Nephron (organoid): ENCODE data around the gene MPP7.
A peak's percentile ranks its signal among the peaks of the same experiment; 100 is the strongest.

Source experiments
- H3K27ac Mint-ChIP-seq, 3 experiments: 2 replicates each; pipeline ENCODE4 v1.8.0; 2020; ENCODE audit warnings: mixed read lengths in 3 of 3, mild to moderate bottlenecking in 2 of 3, moderate library complexity in 1 of 3
- H3K27me3 Mint-ChIP-seq: 2 replicates; pipeline ENCODE4 v1.8.0; 2021; ENCODE audit warnings: low read depth, mild to moderate bottlenecking, moderate library complexity, mixed read lengths
- H3K36me3 Mint-ChIP-seq: 2 replicates; pipeline ENCODE4 v1.8.0; 2020; ENCODE audit warnings: low read depth, mixed read lengths
- H3K4me1 Mint-ChIP-seq: 2 replicates; pipeline ENCODE4 v1.8.0; 2020; ENCODE audit warnings: mixed read lengths
- H3K4me3 Mint-ChIP-seq, 3 experiments: 2 replicates each; pipeline ENCODE4 v1.8.0; 2020; ENCODE audit warnings: mild to moderate bottlenecking in 3 of 3, mixed read lengths in 3 of 3, moderate library complexity in 2 of 3
- H3K9me3 Mint-ChIP-seq: 2 replicates; pipeline ENCODE4 v1.8.0; 2020; ENCODE audit warnings: mixed read lengths
- TF ChIP-seq, protein P1 (sequence below), 3 experiments: fragments of 200-600 bp; sonication (generic); IDR thresholded peaks; one replicate each; pipeline ENCODE4 v1.5.0; 2021; ENCODE audit warnings: antibody characterized with exemption in 3 of 3; ENCODE audit not compliant: unreplicated experiment in 3 of 3

Gene MPP7

DNA sequence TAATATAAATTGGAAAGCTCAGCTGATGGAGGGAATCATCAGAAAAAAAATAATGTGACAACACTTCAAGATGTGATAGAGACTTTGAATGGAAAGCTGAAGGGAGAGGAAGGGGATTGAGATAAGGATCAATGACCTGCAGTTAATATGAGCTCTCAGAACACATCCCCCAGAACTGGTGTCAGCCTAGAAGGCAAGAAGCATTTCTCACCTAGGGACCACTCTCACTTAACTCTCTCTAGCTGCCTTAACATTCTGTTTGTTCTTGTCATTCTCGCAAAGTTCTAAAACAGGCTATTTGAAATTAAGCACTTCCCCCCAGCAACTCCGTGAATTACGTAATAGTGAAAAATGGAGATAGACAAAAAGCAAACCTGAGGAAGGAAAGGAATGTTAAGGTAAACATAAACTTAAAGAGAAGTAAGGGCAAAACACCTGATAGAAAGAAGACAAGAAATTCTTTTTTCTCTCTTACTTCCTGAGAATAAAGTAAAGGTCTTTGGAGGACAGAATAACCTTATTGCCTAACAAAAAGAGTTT lies 1.2 kb upstream of the MPP7 start:
- Mint-ChIP-seq H3K9me3 (no peaks in the 10 kb centered on the region), H3K27me3 (peaks cover 68% of the 10 kb centered on the region), H3K4me1 (no peaks in the 10 kb centered on the region), H3K4me3 (peak overlapping the region; percentile 88 to 94 (median 91)), H3K36me3 (no peaks in the 10 kb centered on the region), H3K27ac (no peak overlapping the region)
- TF ChIP-seq, protein P1, sequence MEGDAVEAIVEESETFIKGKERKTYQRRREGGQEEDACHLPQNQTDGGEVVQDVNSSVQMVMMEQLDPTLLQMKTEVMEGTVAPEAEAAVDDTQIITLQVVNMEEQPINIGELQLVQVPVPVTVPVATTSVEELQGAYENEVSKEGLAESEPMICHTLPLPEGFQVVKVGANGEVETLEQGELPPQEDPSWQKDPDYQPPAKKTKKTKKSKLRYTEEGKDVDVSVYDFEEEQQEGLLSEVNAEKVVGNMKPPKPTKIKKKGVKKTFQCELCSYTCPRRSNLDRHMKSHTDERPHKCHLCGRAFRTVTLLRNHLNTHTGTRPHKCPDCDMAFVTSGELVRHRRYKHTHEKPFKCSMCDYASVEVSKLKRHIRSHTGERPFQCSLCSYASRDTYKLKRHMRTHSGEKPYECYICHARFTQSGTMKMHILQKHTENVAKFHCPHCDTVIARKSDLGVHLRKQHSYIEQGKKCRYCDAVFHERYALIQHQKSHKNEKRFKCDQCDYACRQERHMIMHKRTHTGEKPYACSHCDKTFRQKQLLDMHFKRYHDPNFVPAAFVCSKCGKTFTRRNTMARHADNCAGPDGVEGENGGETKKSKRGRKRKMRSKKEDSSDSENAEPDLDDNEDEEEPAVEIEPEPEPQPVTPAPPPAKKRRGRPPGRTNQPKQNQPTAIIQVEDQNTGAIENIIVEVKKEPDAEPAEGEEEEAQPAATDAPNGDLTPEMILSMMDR (IDR thresholded peaks at IDR 0.05; ENCODE audit: unreplicated experiment in 3 of 3), result no peak

DNA sequence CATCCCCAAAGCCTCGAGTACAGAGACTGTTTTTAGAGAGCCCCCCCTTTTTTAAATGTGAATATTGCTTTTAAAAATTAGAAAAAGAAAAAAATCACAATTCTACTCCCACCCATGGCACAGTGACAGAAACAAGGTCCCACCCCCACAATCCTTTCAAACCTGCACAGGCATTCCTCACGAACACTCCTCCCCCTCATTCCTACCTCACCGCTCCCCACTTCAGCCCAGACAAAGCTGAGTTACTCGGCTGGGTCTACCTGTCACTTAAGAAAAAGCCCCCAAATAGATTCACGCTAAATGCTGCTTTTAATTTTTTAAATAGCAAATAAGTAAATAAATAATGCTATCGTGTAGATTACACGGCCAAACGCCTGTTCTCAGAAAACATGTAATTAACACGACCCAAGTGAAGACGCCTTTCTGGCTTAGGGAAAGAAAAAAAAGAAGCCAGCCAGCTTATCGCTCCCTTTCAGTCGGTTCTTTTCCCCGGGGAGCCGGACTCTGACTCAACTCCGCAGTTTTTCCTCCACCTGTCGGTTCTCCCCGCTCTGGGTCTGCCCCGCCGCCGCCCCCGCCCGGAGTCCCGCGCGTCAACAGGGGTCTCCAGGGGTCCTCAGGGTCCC lies 739 bp downstream of the MPP7 start:
- H3K9me3 Mint-ChIP-seq, result no peaks in the 10 kb centered on the region
- no peaks in the 10 kb centered on the region for H3K4me1 Mint-ChIP-seq
- TF ChIP-seq, protein P1 (IDR thresholded peaks at IDR 0.05; ENCODE audit: unreplicated experiment in 3 of 3), result no peak
- peak overlapping the region; percentile 84 to 87 (median 86) for H3K4me3 Mint-ChIP-seq
- no peaks in the 10 kb centered on the region for H3K36me3 Mint-ChIP-seq
- peak overlapping the region in 2 of 3 experiments; percentile 36 to 86 for H3K27ac Mint-ChIP-seq
- peaks cover 54% of the 10 kb centered on the region for H3K27me3 Mint-ChIP-seq

DNA sequence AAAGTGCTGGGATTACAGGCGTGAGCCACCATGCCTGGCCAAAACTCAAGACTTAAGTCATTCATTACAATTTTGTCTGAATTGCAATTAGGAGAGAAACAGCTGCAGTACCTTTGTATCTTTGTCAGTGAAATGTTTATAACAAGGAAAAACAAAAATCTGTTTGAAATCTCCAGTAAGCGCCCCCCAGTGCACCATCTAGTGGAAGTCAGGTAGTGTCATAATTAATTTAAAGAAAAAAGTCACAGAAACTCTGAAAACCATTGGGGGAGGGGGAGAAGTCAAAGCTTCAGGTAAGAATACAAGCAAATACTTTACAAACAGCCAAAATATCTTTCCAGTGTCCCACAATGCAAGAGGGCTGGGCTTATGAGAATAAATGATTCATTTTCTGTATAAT lies 2.8 kb downstream of the MPP7 start:
- Mint-ChIP-seq H3K36me3 (no peaks in the 10 kb centered on the region), H3K27me3 (peaks cover 33% of the 10 kb centered on the region), H3K4me3 (peak overlapping the region; percentile 5 to 38 (median 21)), H3K9me3 (no peaks in the 10 kb centered on the region), H3K4me1 (peaks cover 12% of the 10 kb centered on the region), H3K27ac (no peak overlapping the region)
- TF ChIP-seq, protein P1 (IDR thresholded peaks at IDR 0.05; ENCODE audit: unreplicated experiment in 3 of 3), result no peak

GRCh38 chr10:28298951-28299350 lies 3.9 kb downstream of the MPP7 start:
- Mint-ChIP-seq H3K27me3 (peaks cover 23% of the 10 kb centered on the region), H3K4me3 (peak overlapping the region in 1 of 3 experiments; percentile 6), H3K36me3 (no peaks in the 10 kb centered on the region)

DNA sequence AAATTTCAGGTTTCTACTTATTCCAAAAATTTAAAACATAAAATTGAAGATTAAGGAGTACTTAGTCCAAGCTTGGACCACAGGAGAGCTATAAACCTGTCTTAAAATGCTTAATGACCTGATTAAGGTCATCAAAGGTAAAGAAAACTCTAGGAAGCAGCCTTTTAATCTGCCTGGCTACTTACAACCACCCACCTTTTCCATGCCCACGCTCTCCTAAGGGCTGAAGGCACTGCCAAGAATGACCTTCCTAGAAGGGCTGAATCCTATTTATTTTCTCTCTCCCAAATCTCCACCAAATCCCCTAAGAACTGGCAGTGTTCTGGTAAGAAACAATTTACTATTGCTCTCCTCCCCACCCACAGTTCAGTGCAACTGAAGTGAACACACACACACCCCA lies 6.8 kb downstream of the MPP7 start:
- no peak overlapping the region for H3K4me3 Mint-ChIP-seq
- H3K36me3 Mint-ChIP-seq, result no peaks in the 10 kb centered on the region
- H3K27ac Mint-ChIP-seq, result no peak overlapping the region
- TF ChIP-seq, protein P1 (IDR thresholded peaks at IDR 0.05; ENCODE audit: unreplicated experiment in 3 of 3), result no peak
- peaks cover 21% of the 10 kb centered on the region for H3K4me1 Mint-ChIP-seq
- H3K27me3 Mint-ChIP-seq, result peaks cover 3% of the 10 kb centered on the region
- peaks cover 4% of the 10 kb centered on the region for H3K9me3 Mint-ChIP-seq

More at GRCh38 chr10:28298951-28299350, 3.9 kb downstream of the MPP7 start:
- no peaks in the 10 kb centered on the region for H3K9me3 Mint-ChIP-seq
- H3K4me1 Mint-ChIP-seq, result peaks cover 14% of the 10 kb centered on the region
- TF ChIP-seq, protein P1 (IDR thresholded peaks at IDR 0.05; ENCODE audit: unreplicated experiment in 3 of 3), result no peak
- H3K27ac Mint-ChIP-seq, result no peak overlapping the region

DNA sequence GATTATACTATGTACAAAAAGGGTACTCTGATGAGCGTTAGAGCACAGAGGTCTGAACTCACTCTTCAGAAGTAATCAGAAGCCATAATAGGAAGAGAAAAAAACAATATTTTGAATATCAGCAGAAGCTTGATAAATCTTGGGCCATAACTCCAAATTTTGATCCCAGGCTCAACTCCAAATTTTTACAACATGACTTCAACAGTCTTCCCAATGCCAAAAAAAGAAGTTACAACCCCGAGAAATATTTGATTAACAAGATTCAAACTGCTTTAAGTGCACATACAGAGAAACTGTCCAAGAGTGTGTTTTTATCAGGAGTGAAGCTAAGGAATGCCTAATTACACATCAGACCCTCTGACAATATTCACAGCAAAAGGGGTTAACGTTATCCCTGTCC lies 7.5 kb downstream of the MPP7 start:
- Mint-ChIP-seq H3K27me3 (no peaks in the 10 kb centered on the region), H3K27ac (no peak overlapping the region), H3K9me3 (peaks cover 4% of the 10 kb centered on the region), H3K4me3 (no peak overlapping the region), H3K4me1 (peaks cover 21% of the 10 kb centered on the region), H3K36me3 (no peaks in the 10 kb centered on the region)
- TF ChIP-seq, protein P1 (IDR thresholded peaks at IDR 0.05; ENCODE audit: unreplicated experiment in 3 of 3), result no peak
